ENCODE measurements around the gene DBX1. TPM values are rescaled to one million over a fixed set of nuclear protein-coding genes. Genes with fewer than 3 reads are reported as not detected.

The DBX1 gene
- total RNA-seq, 1 experiment from 2014 or later = not detected

- ATAC-seq = no peak
- H3K36me3 ChIP-seq (ENCODE audit: low read depth, low read length) = peaks cover 3% of the 10 kb centered on the region
- no peak overlapping the region for H3K27ac ChIP-seq (ENCODE audit: low read length)
- H3K9me3 ChIP-seq (ENCODE audit: low read length) = no peaks in the 10 kb centered on the region
- no peaks in the 10 kb centered on the region for H3F3A ChIP-seq (ENCODE audit: low read length, unreplicated experiment)
- no peak overlapping the region for H2AFZ ChIP-seq (ENCODE audit: low read length)
- ChIA-PET CTCF (no interaction called here), POLR2A (ENCODE audit: unreplicated experiment) (no interaction called here)
- H4K20me1 ChIP-seq (ENCODE audit: low read length) = no peaks in the 10 kb centered on the region
- H3K27me3 ChIP-seq (ENCODE audit: low read length) = no peaks in the 10 kb centered on the region
- H3K9ac ChIP-seq (ENCODE audit: low read length) = no peak overlapping the region
- DNase-seq = no peak
- no peak overlapping the region for H3K4me3 ChIP-seq (ENCODE audit: low read length)
- H3K4me1 ChIP-seq (ENCODE audit: insufficient read depth, low read length) = peaks cover 16% of the 10 kb centered on the region
- no peaks in the 10 kb centered on the region for H3K79me2 ChIP-seq (ENCODE audit: low read length)
- TF ChIP-seq EZH2 (IDR thresholded peaks at IDR 0.05; ENCODE audit: low read length, unreplicated experiment) (no peak), EZH2phosphoT487 (IDR thresholded peaks at IDR 0.05; ENCODE audit: borderline replicate concordance, low read length) (no peak)
- TF ChIP-seq, protein P1, sequence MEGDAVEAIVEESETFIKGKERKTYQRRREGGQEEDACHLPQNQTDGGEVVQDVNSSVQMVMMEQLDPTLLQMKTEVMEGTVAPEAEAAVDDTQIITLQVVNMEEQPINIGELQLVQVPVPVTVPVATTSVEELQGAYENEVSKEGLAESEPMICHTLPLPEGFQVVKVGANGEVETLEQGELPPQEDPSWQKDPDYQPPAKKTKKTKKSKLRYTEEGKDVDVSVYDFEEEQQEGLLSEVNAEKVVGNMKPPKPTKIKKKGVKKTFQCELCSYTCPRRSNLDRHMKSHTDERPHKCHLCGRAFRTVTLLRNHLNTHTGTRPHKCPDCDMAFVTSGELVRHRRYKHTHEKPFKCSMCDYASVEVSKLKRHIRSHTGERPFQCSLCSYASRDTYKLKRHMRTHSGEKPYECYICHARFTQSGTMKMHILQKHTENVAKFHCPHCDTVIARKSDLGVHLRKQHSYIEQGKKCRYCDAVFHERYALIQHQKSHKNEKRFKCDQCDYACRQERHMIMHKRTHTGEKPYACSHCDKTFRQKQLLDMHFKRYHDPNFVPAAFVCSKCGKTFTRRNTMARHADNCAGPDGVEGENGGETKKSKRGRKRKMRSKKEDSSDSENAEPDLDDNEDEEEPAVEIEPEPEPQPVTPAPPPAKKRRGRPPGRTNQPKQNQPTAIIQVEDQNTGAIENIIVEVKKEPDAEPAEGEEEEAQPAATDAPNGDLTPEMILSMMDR (conservative IDR thresholded peaks at IDR 0.05; ENCODE audit: low read depth, low read length) = no peak
- BruUV-seq (replicated peaks) = no TSS peak
- H3K9me2 ChIP-seq (replicated peaks; ENCODE audit: low read length) = no peaks in the 10 kb centered on the region
- no peak overlapping the region for H3K4me2 ChIP-seq (ENCODE audit: low read length)
- intact Hi-C loops (cut with micrococcal nuclease) = loop anchor here (10.0 kb wide), 1 partner anchor 567 kb away; no protein-coding TSS in a partner anchor
Measured at GRCh38 chr11:20122131-20122530, 38.1 kb downstream of the DBX1 start.

- Histone ChIP-seq H3K27ac (ENCODE audit: low read length) (no peak overlapping the region), H3F3A (ENCODE audit: low read length, unreplicated experiment) (no peaks in the 10 kb centered on the region), H3K4me1 (ENCODE audit: insufficient read depth, low read length) (no peaks in the 10 kb centered on the region), H4K20me1 (ENCODE audit: low read length) (no peaks in the 10 kb centered on the region), H3K27me3 (ENCODE audit: low read length) (no peaks in the 10 kb centered on the region), H3K4me3 (ENCODE audit: low read length) (no peak overlapping the region), H3K36me3 (ENCODE audit: low read depth, low read length) (peaks cover 3% of the 10 kb centered on the region), H3K9ac (ENCODE audit: low read length) (no peak overlapping the region), H3K4me2 (ENCODE audit: low read length) (no peak overlapping the region), H3K79me2 (ENCODE audit: low read length) (no peaks in the 10 kb centered on the region), H3K9me3 (ENCODE audit: low read length) (no peaks in the 10 kb centered on the region), H2AFZ (ENCODE audit: low read length) (no peak overlapping the region), H3K9me2 (replicated peaks; ENCODE audit: low read length) (no peaks in the 10 kb centered on the region)
- ChIA-PET POLR2A (ENCODE audit: unreplicated experiment) (no interaction called here), CTCF (no interaction called here)
- intact Hi-C loops (cut with micrococcal nuclease) = loop anchor here (10.0 kb wide), 1 partner anchor 566 kb away; no protein-coding TSS in a partner anchor
- DNase-seq (no peak), ATAC-seq (no peak)
- TF ChIP-seq, protein P1 (conservative IDR thresholded peaks at IDR 0.05; ENCODE audit: low read depth, low read length) = no peak
- no peak for TF ChIP-seq EZH2phosphoT487 (IDR thresholded peaks at IDR 0.05; ENCODE audit: borderline replicate concordance, low read length)
- TF ChIP-seq EZH2 (IDR thresholded peaks at IDR 0.05; ENCODE audit: low read length, unreplicated experiment) = no peak
- BruUV-seq (replicated peaks) = no TSS peak
Measured at GRCh38 chr11:20120134-20120925, 39.9 kb downstream of the DBX1 start.

DNA sequence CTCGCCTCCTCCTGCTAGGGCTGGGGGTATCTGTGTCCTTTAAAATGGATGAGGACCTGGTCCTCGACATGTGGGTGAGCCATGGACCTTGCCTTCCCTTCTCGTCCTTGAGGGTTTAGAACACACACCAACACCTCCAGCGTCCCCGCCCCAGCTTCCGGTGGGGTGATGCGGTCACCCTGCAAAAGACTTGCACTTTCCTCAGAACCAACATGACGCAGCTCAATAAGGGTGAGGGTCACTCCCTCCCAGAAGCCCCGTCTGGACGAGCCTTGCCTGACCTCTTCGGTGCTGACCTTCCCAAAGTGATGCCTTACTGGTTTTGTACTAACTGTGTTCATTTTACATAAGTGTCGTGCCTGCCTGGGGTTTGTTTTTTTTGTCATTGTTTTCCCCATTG, 41.0 kb downstream of the DBX1 start:
- Histone ChIP-seq H3K27me3 (ENCODE audit: low read length) (no peaks in the 10 kb centered on the region), H3F3A (ENCODE audit: low read length, unreplicated experiment) (no peaks in the 10 kb centered on the region), H3K9me2 (replicated peaks; ENCODE audit: low read length) (no peaks in the 10 kb centered on the region), H3K79me2 (ENCODE audit: low read length) (no peaks in the 10 kb centered on the region), H3K27ac (ENCODE audit: low read length) (no peak overlapping the region), H3K4me2 (ENCODE audit: low read length) (no peak overlapping the region), H3K4me3 (ENCODE audit: low read length) (no peak overlapping the region), H3K9ac (ENCODE audit: low read length) (no peak overlapping the region), H2AFZ (ENCODE audit: low read length) (no peak overlapping the region), H4K20me1 (ENCODE audit: low read length) (no peaks in the 10 kb centered on the region), H3K36me3 (ENCODE audit: low read depth, low read length) (peaks cover 5% of the 10 kb centered on the region), H3K4me1 (ENCODE audit: insufficient read depth, low read length) (no peaks in the 10 kb centered on the region), H3K9me3 (ENCODE audit: low read length) (no peaks in the 10 kb centered on the region)
- no peak for ATAC-seq
- intact Hi-C loops (cut with micrococcal nuclease) = loop anchor here (10.0 kb wide), 1 partner anchor 85 kb away; no protein-coding TSS in a partner anchor
- TF ChIP-seq EZH2 (IDR thresholded peaks at IDR 0.05; ENCODE audit: low read length, unreplicated experiment) = no peak
- TF ChIP-seq, protein P1 (conservative IDR thresholded peaks at IDR 0.05; ENCODE audit: low read depth, low read length) = no peak
- no peak for TF ChIP-seq EZH2phosphoT487 (IDR thresholded peaks at IDR 0.05; ENCODE audit: borderline replicate concordance, low read length)
- no TSS peak for BruUV-seq (replicated peaks)
- DNase-seq = no peak
- CTCF ChIA-PET = no interaction called here
- POLR2A ChIA-PET (ENCODE audit: unreplicated experiment) = no interaction called here

Data from PC-3 (cell line).